ENCODE results near the gene CBLB. TPM values are rescaled to one million over a fixed set of nuclear protein-coding genes. Genes with fewer than 3 reads are reported as not detected.

The CBLB gene
- total and polyA plus RNA-seq, 2 experiments from 2014 or later, result 20.5 to 47.7 TPM

DNA sequence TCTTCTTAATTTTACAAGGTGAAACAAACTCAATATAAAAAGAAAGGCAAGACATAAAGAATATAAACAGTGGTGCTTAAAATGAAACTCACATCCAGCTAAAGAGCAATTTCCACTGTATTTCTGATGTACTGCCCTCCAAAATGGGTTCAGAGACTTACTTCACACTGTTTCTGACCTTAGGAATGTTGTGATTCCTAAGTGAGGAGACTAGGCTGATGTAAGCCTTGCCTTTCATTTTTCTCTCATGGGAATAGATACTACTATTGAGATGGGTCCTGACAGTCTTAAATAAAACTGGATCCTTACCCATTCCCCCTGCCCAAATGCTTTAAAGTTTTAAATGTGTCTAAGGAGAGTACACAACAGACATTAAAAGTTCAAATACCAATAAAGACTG lies 86.9 kb downstream of the CBLB start:
- no peak overlapping the region for H3K4me2 ChIP-seq
- H3F3A ChIP-seq (replicated peaks; ENCODE audit: low read depth), result no peaks in the 10 kb centered on the region
- H3K27ac ChIP-seq (ENCODE audit: low read depth), result no peak overlapping the region; the same call in 1 of the 2 replicates
- H3K4me3 Mint-ChIP-seq, result no peak overlapping the region
- H3K36me3 Mint-ChIP-seq (ENCODE audit: low read depth), result no peaks in the 10 kb centered on the region
- no peak for DNase-seq (ENCODE audit: low spot score)
- no peak overlapping the region for H2AFZ ChIP-seq
- TF ChIP-seq, protein P1, sequence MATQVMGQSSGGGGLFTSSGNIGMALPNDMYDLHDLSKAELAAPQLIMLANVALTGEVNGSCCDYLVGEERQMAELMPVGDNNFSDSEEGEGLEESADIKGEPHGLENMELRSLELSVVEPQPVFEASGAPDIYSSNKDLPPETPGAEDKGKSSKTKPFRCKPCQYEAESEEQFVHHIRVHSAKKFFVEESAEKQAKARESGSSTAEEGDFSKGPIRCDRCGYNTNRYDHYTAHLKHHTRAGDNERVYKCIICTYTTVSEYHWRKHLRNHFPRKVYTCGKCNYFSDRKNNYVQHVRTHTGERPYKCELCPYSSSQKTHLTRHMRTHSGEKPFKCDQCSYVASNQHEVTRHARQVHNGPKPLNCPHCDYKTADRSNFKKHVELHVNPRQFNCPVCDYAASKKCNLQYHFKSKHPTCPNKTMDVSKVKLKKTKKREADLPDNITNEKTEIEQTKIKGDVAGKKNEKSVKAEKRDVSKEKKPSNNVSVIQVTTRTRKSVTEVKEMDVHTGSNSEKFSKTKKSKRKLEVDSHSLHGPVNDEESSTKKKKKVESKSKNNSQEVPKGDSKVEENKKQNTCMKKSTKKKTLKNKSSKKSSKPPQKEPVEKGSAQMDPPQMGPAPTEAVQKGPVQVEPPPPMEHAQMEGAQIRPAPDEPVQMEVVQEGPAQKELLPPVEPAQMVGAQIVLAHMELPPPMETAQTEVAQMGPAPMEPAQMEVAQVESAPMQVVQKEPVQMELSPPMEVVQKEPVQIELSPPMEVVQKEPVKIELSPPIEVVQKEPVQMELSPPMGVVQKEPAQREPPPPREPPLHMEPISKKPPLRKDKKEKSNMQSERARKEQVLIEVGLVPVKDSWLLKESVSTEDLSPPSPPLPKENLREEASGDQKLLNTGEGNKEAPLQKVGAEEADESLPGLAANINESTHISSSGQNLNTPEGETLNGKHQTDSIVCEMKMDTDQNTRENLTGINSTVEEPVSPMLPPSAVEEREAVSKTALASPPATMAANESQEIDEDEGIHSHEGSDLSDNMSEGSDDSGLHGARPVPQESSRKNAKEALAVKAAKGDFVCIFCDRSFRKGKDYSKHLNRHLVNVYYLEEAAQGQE (IDR thresholded peaks at IDR 0.05; ENCODE audit: unreplicated experiment), result no peak
- TF ChIP-seq CREB1 (CRISPR knock-in tag; IDR thresholded peaks at IDR 0.05; ENCODE audit: low read depth) (no peak), NANOG (IDR thresholded peaks at IDR 0.05; ENCODE audit: borderline replicate concordance) (no peak), ZNF114 (CRISPR knock-in tag; IDR thresholded peaks at IDR 0.05) (no peak), POLR2AphosphoS5 (IDR thresholded peaks at IDR 0.05; ENCODE audit: low read depth) (no peak)
- TF ChIP-seq, protein P2, sequence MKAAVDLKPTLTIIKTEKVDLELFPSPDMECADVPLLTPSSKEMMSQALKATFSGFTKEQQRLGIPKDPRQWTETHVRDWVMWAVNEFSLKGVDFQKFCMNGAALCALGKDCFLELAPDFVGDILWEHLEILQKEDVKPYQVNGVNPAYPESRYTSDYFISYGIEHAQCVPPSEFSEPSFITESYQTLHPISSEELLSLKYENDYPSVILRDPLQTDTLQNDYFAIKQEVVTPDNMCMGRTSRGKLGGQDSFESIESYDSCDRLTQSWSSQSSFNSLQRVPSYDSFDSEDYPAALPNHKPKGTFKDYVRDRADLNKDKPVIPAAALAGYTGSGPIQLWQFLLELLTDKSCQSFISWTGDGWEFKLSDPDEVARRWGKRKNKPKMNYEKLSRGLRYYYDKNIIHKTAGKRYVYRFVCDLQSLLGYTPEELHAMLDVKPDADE (IDR thresholded peaks at IDR 0.05), result no peak
- TF ChIP-seq, protein P3, sequence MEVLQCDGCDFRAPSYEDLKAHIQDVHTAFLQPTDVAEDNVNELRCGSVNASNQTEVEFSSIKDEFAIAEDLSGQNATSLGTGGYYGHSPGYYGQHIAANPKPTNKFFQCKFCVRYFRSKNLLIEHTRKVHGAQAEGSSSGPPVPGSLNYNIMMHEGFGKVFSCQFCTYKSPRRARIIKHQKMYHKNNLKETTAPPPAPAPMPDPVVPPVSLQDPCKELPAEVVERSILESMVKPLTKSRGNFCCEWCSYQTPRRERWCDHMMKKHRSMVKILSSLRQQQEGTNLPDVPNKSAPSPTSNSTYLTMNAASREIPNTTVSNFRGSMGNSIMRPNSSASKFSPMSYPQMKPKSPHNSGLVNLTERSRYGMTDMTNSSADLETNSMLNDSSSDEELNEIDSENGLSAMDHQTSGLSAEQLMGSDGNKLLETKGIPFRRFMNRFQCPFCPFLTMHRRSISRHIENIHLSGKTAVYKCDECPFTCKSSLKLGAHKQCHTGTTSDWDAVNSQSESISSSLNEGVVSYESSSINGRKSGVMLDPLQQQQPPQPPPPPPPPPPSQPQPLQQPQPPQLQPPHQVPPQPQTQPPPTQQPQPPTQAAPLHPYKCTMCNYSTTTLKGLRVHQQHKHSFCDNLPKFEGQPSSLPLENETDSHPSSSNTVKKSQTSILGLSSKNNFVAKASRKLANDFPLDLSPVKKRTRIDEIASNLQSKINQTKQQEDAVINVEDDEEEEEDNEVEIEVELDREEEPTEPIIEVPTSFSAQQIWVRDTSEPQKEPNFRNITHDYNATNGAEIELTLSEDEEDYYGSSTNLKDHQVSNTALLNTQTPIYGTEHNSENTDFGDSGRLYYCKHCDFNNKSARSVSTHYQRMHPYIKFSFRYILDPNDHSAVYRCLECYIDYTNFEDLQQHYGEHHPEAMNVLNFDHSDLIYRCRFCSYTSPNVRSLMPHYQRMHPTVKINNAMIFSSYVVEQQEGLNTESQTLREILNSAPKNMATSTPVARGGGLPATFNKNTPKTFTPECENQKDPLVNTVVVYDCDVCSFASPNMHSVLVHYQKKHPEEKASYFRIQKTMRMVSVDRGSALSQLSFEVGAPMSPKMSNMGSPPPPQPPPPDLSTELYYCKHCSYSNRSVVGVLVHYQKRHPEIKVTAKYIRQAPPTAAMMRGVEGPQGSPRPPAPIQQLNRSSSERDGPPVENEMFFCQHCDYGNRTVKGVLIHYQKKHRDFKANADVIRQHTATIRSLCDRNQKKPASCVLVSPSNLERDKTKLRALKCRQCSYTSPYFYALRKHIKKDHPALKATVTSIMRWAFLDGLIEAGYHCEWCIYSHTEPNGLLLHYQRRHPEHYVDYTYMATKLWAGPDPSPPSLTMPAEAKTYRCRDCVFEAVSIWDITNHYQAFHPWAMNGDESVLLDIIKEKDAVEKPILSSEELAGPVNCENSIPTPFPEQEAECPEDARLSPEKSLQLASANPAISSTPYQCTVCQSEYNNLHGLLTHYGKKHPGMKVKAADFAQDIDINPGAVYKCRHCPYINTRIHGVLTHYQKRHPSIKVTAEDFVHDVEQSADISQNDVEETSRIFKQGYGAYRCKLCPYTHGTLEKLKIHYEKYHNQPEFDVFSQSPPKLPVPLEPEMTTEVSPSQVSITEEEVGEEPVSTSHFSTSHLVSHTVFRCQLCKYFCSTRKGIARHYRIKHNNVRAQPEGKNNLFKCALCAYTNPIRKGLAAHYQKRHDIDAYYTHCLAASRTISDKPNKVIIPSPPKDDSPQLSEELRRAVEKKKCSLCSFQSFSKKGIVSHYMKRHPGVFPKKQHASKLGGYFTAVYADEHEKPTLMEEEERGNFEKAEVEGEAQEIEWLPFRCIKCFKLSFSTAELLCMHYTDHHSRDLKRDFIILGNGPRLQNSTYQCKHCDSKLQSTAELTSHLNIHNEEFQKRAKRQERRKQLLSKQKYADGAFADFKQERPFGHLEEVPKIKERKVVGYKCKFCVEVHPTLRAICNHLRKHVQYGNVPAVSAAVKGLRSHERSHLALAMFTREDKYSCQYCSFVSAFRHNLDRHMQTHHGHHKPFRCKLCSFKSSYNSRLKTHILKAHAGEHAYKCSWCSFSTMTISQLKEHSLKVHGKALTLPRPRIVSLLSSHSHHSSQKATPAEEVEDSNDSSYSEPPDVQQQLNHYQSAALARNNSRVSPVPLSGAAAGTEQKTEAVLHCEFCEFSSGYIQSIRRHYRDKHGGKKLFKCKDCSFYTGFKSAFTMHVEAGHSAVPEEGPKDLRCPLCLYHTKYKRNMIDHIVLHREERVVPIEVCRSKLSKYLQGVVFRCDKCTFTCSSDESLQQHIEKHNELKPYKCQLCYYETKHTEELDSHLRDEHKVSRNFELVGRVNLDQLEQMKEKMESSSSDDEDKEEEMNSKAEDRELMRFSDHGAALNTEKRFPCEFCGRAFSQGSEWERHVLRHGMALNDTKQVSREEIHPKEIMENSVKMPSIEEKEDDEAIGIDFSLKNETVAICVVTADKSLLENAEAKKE (CRISPR knock-in tag; IDR thresholded peaks at IDR 0.05), result no peak
- TF ChIP-seq, protein P4, sequence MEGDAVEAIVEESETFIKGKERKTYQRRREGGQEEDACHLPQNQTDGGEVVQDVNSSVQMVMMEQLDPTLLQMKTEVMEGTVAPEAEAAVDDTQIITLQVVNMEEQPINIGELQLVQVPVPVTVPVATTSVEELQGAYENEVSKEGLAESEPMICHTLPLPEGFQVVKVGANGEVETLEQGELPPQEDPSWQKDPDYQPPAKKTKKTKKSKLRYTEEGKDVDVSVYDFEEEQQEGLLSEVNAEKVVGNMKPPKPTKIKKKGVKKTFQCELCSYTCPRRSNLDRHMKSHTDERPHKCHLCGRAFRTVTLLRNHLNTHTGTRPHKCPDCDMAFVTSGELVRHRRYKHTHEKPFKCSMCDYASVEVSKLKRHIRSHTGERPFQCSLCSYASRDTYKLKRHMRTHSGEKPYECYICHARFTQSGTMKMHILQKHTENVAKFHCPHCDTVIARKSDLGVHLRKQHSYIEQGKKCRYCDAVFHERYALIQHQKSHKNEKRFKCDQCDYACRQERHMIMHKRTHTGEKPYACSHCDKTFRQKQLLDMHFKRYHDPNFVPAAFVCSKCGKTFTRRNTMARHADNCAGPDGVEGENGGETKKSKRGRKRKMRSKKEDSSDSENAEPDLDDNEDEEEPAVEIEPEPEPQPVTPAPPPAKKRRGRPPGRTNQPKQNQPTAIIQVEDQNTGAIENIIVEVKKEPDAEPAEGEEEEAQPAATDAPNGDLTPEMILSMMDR (conservative IDR thresholded peaks at IDR 0.05; ENCODE audit: low read depth in 2 of 2), result no peak
- H4K20me1 ChIP-seq (replicated peaks; ENCODE audit: insufficient read depth), result no peaks in the 10 kb centered on the region
- no peak overlapping the region for H3K4me3 ChIP-seq
- H3K27ac Mint-ChIP-seq, result peak overlapping the region; percentile 92
- no peaks in the 10 kb centered on the region for H3K27me3 ChIP-seq (ENCODE audit: insufficient read depth)
- H3K4me1 Mint-ChIP-seq, result peaks cover 18% of the 10 kb centered on the region
- ATAC-seq, result no peak
- H3K9me3 Mint-ChIP-seq, result no peaks in the 10 kb centered on the region
- no peaks in the 10 kb centered on the region for H3K36me3 ChIP-seq (ENCODE audit: insufficient read depth)
- H3K79me2 ChIP-seq (replicated peaks; ENCODE audit: insufficient read depth), result peaks cover 6% of the 10 kb centered on the region; the same call in 1 of the 2 replicates
- H3K27me3 Mint-ChIP-seq (ENCODE audit: insufficient read depth, low read depth, poor library complexity), result peaks cover 3% of the 10 kb centered on the region
- no peaks in the 10 kb centered on the region for H3K4me1 ChIP-seq (ENCODE audit: insufficient read depth)
- H3K9me2 ChIP-seq (ENCODE audit: insufficient read depth), result no peaks in the 10 kb centered on the region

Data from GM23338 (cell line).